ES-I3 (cell line): ENCODE results near the gene ENTHD1.

Source experiments
- H3K36me3 ChIP-seq: 2 replicates; pipeline ENCODE4 v1.6.1; 2013; ENCODE audit warnings: mild to moderate bottlenecking, low read length, control low read depth, moderate library complexity; ENCODE audit not compliant: insufficient read depth
- H3K4me1 ChIP-seq: 2 replicates; pipeline ENCODE4 v1.6.1; 2013; ENCODE audit warnings: mild to moderate bottlenecking, control low read depth, low read length; ENCODE audit not compliant: insufficient read depth
- H3K9ac ChIP-seq: 2 replicates; pipeline ENCODE4 v1.6.1; 2013; ENCODE audit warnings: low read depth, mild to moderate bottlenecking, low read length, moderate library complexity
- H3K9me3 ChIP-seq: 2 replicates; pipeline ENCODE4 v1.6.1; 2013; ENCODE audit warnings: mild to moderate bottlenecking, low read length, moderate library complexity; ENCODE audit not compliant: control insufficient read depth, insufficient read depth

Gene ENTHD1

DNA sequence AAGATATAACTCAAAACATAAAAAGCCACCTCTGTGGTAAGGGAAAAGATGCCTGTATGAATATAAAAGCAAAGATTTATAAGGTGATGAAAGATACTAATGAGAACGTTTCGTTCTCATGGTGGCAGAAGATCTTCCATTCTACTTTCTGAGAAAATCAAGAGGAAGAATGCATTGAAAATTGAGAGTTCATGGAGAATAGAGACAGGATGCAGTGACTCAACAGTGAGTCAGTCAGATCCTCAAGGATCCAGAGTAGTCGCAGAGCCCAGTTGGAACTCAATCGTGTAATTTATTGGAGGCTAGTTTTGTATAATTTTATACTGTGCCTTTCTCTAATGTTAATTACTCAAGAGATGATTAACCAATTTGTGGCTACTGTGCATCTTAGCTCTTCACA is 73.3 kb downstream of the ENTHD1 start:
- no peaks in the 10 kb centered on the region for H3K4me1 ChIP-seq
- H3K36me3 ChIP-seq, result no peaks in the 10 kb centered on the region
- no peaks in the 10 kb centered on the region for H3K9me3 ChIP-seq
- no peak overlapping the region for H3K9ac ChIP-seq

DNA sequence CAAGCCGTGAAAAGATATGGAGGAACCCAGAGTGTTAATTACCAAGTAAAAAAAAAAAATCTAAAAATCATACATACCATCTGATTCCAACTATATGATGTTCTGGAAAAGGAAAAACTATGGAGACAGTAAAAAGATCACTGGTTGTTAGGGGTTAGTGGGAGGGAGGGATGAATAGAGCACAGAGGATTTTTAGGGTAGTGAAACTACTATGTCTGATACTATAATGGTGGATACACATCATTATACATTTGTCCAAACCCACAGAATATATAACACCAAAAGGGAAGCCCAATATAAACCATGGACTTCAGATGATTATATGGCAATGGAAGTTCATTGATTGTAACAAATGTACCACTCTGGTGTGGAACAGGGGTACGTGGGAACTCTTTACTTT is 74.1 kb downstream of the ENTHD1 start:
- Histone ChIP-seq H3K9me3 (no peaks in the 10 kb centered on the region), H3K9ac (no peak overlapping the region), H3K4me1 (no peaks in the 10 kb centered on the region), H3K36me3 (no peaks in the 10 kb centered on the region)

DNA sequence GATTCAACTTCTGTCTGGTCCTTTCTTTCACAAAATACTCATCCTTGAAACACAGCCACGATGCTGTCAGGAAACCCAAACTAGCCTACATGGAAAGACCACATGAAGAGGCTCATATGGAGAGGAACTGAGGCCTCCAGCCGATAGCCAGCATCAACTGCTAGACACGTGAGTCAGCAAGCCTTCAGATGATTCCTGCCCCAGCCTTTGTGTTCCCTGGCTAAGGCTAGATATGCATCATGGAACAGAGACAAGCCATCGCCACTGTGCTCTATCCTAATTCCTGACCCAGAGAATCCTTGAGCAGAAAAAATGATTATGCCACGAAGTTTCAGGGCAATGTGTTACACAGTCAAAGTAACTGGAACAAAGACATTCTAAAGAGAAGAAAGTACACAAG is 75.5 kb downstream of the ENTHD1 start:
- Histone ChIP-seq H3K9ac (no peak overlapping the region), H3K36me3 (no peaks in the 10 kb centered on the region), H3K9me3 (no peaks in the 10 kb centered on the region), H3K4me1 (no peaks in the 10 kb centered on the region)

DNA sequence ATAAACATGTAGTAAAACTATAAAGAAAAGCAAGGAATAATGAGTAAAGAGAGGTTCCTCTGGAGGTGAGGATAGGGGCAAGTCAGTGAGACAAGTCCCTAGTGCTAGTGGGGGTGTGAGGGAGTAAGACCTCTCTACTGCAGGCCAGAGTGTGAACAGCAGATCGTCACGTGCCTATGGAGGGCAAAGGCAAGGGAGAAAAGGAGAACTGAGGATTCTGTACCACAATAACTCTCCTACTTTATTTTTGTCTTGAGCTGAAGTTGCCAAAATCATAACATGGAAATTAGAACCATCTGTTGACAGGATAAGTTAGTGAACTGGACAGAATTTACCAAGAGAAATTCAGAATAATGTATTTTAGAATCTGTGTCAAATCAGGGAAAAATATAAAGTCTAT is 77.6 kb downstream of the ENTHD1 start:
- Histone ChIP-seq H3K9ac (no peak overlapping the region), H3K4me1 (no peaks in the 10 kb centered on the region), H3K36me3 (no peaks in the 10 kb centered on the region), H3K9me3 (no peaks in the 10 kb centered on the region)

DNA sequence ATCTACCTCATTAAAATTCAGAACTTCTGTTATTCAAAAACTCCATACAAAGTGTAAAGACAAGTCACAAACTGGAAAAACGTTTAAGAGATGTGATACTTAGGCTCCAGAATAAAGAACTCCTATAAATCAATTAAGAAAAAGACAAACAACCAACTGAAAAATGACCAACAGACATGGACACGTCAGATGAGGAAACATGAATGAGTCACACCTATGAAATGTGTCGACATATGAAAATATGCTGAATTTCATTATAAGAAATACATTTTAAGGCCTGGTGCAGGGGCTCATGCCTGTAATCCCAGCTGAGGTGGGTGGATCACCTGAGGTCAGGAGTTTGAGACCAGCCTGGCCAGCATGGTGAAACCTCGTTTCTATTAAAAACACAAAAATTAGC is 78.7 kb downstream of the ENTHD1 start:
- Histone ChIP-seq H3K9ac (no peak overlapping the region), H3K36me3 (no peaks in the 10 kb centered on the region), H3K9me3 (no peaks in the 10 kb centered on the region), H3K4me1 (no peaks in the 10 kb centered on the region)

DNA sequence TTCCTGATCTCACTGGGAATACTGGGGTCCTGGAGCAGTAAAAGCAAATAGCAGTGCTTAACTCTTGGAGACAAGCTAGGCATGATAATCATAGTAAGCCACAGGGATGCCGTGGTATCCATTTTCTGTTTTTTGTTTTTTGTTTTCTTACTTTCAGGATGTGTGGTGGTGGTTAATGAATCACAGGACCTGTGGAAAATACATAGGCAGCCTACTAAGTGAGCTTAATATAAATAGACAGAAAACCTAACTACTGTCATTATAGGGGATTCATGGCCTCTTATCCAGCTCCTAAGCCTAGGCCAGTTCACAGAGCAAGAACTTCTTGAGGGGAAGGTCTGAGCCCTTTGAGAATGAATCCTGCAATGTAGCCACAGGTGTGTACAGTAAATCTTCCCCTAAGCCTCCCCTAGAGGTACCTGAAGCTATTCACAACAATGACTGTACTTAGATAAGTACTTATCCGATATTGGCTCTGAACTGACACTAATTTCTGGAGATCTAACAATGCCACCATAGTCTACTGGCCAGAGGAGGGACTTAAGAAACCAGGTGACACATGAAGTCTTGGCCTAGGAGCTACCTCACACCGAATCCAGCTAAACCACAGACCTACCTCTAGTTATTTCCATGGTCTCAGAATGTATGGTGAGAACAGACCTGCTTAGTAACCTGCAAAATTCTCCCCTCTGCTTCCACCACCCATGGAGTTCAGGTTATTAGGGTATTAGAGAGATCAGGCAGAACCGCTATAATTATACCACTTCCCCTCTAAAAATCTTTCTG is 83.6 kb downstream of the ENTHD1 start:
- Histone ChIP-seq H3K9me3 (no peaks in the 10 kb centered on the region), H3K36me3 (no peaks in the 10 kb centered on the region), H3K4me1 (no peaks in the 10 kb centered on the region), H3K9ac (no peak overlapping the region)

DNA sequence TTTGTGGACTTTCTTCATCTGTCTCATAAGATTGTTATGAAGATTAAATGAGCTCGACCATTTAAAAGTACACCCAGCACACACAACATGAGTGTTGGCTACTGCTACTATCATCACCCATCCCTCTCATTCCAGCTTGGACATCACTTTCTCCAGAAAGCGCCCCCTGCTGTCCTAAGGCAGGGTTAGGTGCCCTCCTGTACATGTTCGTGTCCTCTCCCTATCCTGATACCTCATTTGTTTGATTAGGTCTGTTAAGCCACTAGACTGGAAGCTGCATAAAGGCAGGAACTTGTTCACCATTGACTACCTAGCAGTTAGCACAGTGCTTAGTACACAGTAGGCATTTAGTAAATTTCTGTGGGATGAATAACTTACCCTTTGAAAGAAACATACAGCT is 85.5 kb downstream of the ENTHD1 start:
- H3K9ac ChIP-seq, result no peak overlapping the region
- no peaks in the 10 kb centered on the region for H3K4me1 ChIP-seq
- H3K9me3 ChIP-seq, result no peaks in the 10 kb centered on the region
- no peaks in the 10 kb centered on the region for H3K36me3 ChIP-seq

DNA sequence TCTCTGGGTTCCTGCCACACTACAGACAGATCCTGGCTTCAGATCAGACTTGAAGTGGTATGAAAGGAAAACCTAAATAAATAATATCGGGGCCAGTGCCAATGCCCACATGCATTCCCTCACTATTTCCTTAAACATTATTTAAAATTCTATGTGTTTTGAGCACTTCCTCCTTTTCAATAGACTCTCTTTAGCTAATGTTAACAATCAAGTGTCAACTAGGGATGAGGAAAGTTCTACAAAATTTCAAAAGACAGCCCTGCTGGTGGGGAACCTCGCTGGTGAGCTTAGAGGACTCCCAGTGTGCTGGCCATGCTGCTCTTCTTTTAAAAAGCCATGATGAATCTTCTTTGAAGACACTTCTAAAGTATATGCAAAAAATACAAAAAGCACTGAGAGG is 87.5 kb downstream of the ENTHD1 start:
- Histone ChIP-seq H3K9me3 (no peaks in the 10 kb centered on the region), H3K4me1 (no peaks in the 10 kb centered on the region), H3K36me3 (no peaks in the 10 kb centered on the region), H3K9ac (no peak overlapping the region)

DNA sequence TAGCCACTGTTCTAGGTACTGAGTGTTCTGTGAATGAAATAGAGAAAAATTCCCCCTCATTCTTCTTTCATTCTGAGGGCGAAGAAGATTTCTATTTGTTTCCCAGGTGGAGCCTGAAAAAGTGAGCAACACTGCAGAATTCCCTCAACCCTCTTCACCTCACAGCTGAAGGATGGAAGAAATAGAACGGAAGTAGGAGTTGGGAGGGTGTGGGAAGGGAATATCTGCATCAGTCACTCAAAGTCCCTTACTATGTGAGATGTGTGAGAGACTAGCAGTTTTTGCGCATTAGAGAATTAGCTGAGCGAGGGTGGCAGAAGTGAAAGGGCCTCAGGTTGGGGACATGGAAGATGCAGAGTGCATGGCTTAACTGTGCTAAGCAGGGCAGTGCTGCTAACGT is 88.4 kb downstream of the ENTHD1 start:
- Histone ChIP-seq H3K4me1 (no peaks in the 10 kb centered on the region), H3K9me3 (no peaks in the 10 kb centered on the region), H3K36me3 (no peaks in the 10 kb centered on the region), H3K9ac (no peak overlapping the region)

DNA sequence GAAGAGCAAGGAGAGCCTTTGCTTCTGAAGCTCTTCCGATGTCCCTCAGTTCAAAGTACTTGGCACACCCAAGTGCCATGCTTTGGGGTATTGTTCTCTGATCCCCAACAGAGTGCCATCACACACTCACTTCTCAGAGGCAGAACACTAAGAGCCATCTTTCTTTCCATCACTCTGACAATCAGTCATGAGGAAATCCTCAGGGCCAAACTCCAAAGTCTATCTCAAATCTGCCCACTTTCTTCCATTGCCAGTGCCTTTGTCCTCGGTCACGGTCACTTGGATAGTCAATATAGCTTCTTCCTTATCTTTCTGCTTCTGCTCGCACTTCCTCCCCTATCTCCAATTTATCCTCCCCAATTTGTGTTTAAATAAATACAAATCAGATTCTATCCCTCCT is 90.9 kb downstream of the ENTHD1 start:
- Histone ChIP-seq H3K4me1 (no peaks in the 10 kb centered on the region), H3K9ac (no peak overlapping the region), H3K9me3 (peaks cover 1% of the 10 kb centered on the region; the same call in 1 of the 2 replicates), H3K36me3 (no peaks in the 10 kb centered on the region)

DNA sequence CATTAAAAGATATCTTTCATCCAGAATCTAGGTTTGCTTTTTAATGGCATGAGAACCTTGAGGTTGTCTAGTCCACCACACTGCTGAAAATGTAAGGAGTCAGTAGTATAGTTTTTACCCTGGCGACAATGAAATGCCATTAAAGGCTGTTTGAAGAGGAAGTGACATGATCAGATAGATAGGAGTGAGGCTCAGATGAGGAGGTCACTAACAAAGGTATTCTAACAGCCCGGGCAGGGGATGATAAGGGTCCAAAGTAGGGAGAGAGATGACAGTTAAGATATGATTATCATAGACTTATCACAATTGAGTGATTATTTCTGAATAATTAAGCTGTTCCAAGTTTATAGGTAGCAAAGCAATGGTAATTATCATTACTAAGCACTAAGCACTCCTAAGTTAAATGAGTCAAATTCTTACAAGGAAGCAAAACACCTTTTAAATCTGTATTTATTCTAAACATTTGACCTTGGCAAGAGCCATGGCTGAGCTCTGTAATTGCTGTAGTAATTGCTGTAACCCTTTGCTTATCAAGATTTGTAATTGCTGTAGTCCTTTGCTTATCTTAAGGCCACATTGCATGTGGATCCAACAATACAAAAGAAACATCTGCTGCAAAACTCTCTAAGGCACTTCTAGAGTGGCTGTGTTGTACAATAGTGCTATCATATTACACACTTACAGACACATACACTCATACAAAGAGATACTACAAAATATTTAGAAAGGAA is 92.6 kb downstream of the ENTHD1 start:
- Histone ChIP-seq H3K36me3 (no peaks in the 10 kb centered on the region), H3K4me1 (no peaks in the 10 kb centered on the region)

DNA sequence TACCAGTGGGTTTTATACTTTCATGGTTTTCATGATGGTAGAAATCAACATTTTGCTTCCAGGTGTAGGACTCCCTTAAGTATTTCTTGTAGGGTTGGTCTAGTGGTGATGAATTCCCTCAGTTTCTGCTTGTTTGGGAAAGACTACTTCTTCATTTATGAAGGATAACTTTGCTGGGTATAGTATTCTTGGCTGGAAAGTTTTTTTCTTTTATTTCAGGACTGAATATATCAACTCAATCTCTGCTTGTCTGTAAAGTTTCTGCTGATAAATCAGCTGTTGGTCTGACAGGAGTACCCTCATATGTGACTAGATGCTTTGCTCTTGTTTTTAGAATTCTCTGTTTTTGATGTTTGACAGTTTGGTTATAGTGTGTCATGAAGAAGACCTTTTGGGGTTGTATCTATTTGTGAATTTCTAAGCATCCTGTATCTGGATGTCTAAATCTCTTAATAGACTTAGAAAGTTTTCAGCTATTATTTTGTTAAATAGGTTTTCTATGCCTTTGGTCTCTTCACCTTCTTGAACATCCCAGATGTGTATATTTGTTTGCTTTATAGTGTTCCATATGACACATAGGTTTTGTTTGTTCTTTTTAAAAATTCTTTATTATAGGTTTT is 95.9 kb downstream of the ENTHD1 start:
- H3K36me3 ChIP-seq, result no peaks in the 10 kb centered on the region
- H3K4me1 ChIP-seq, result no peaks in the 10 kb centered on the region
- no peak overlapping the region for H3K9ac ChIP-seq
- peaks cover 3% of the 10 kb centered on the region; the same call in 1 of the 2 replicates for H3K9me3 ChIP-seq

More for the DNA sequence above, 92.6 kb downstream of the ENTHD1 start:
- Histone ChIP-seq H3K9me3 (peaks cover 3% of the 10 kb centered on the region; the same call in 1 of the 2 replicates), H3K9ac (no peak overlapping the region)

DNA sequence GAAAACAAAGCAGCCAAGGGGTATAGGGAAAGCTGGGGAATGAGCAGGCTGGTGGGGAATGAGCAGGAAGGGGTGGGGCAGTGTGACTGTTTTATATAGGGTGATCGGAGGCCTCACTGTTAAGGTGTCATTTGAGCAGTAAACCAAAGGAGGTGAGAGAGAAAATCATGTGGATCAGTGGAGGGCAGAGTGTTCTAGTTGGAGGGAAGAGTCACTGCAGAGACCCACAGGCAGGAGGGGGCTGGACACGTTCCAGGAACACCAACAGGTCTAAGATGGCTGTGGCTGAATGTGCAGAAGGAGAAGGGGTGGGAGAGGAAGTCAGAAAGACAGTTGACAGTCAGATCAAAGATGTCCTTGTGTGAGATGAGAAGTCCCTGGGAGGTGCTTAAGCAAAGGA is 103.8 kb downstream of the ENTHD1 start:
- no peaks in the 10 kb centered on the region for H3K4me1 ChIP-seq
- H3K9me3 ChIP-seq, result no peaks in the 10 kb centered on the region
- no peaks in the 10 kb centered on the region for H3K36me3 ChIP-seq
- H3K9ac ChIP-seq, result no peak overlapping the region

DNA sequence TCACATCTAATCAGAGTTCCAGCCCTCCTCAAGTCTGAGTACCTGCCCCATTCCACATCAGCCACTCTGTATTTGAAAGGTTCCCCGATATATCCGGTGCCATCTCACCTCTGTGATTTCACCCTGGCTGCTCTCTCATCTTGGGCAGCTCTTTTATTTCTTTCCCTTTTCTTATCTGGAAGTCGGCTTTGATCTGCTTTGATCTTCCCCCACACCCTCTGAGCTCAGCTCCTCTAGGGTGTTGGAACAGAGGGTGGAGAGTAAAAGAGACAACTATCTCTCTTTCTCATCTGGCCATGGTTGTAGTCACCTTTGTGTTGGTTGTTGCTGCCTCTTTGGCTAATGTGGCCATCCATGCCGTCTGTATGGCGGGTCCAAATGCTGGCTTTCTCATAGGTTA is 108.3 kb downstream of the ENTHD1 start:
- H3K9me3 ChIP-seq, result no peaks in the 10 kb centered on the region
- no peak overlapping the region for H3K9ac ChIP-seq
- no peaks in the 10 kb centered on the region for H3K36me3 ChIP-seq
- H3K4me1 ChIP-seq, result no peaks in the 10 kb centered on the region
